ENCODE measurements around the gene KLK7.

Gene KLK7

DNA sequence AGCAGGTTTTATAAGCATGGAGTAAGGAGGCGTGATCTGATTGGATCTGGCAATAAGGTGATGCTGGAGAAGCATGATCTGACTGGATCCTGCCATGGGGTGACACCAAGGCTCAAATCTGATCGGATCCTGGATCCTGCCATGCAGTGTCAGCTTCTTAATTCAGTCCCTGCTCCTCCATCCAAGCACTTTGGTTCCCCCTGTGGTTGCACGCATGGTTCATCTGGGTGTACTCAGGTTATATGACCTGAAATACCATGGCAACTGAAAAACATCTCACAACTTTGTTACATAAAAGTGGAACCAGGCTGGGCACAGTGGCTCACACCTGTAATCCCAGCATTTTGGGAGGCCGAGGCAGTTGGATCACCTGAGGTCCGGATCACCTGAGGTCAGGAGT, 54.9 kb downstream of the KLK7 start:
- DNase-seq = peak; percentile 17

Data from NCI-H2107 (cell line).